Measurements from ENCODE around the gene LDLR.
"Not testable (repeated sequence)": the region's sequence is repeated elsewhere in the genome, so short reads cannot be mapped to it uniquely, and the experiment has no call there.

The LDLR gene

GRCh38 chr19:11174336-11174735 lies 85.1 kb downstream of the LDLR start:
- no peak for DNase-seq (ENCODE audit: low read depth)
- H3K4me3 ChIP-seq (ENCODE audit: low read length), result no peak overlapping the region

GRCh38 chr19:11175920-11176319 lies 86.7 kb downstream of the LDLR start:
- TF ChIP-seq CTCF (conservative IDR thresholded peaks at IDR 0.05; ENCODE audit: low read depth, low read length), result no peak
- no peak overlapping the region for H3K4me3 ChIP-seq (ENCODE audit: low read length)
- DNase-seq (ENCODE audit: low read depth), result no peak

More at GRCh38 chr19:11174336-11174735, 85.1 kb downstream of the LDLR start:
- TF ChIP-seq CTCF (conservative IDR thresholded peaks at IDR 0.05; ENCODE audit: low read depth, low read length), result no peak

- DNase-seq (ENCODE audit: low read depth), result no peak
- no peak overlapping the region for H3K4me3 ChIP-seq (ENCODE audit: low read length)
- no peak for TF ChIP-seq CTCF (conservative IDR thresholded peaks at IDR 0.05; ENCODE audit: low read depth, low read length)
Measured at GRCh38 chr19:11176466-11177193, 87.4 kb downstream of the LDLR start.

GRCh38 chr19:11177592-11177991 lies 88.3 kb downstream of the LDLR start:
- DNase-seq (ENCODE audit: low read depth), result no peak
- no peak overlapping the region for H3K4me3 ChIP-seq (ENCODE audit: low read length)
- TF ChIP-seq CTCF (conservative IDR thresholded peaks at IDR 0.05; ENCODE audit: low read depth, low read length), result no peak

- not testable (repeated sequence) for DNase-seq (ENCODE audit: low read depth); H3K4me3 ChIP-seq (ENCODE audit: low read length)
Measured at GRCh38 chr19:11179145-11179465, 89.8 kb downstream of the LDLR start.

- DNase-seq (ENCODE audit: low read depth), result no peak
- H3K4me3 ChIP-seq (ENCODE audit: low read length), result no peak overlapping the region
- no peak for TF ChIP-seq CTCF (conservative IDR thresholded peaks at IDR 0.05; ENCODE audit: low read depth, low read length)
Measured at GRCh38 chr19:11179716-11180297, 90.5 kb downstream of the LDLR start.

GRCh38 chr19:11180346-11180745 lies 91.1 kb downstream of the LDLR start:
- TF ChIP-seq CTCF (conservative IDR thresholded peaks at IDR 0.05; ENCODE audit: low read depth, low read length), result no peak
- no peak overlapping the region for H3K4me3 ChIP-seq (ENCODE audit: low read length)
- DNase-seq (ENCODE audit: low read depth), result no peak

- DNase-seq (ENCODE audit: low read depth); H3K4me3 ChIP-seq (ENCODE audit: low read length): not testable (repeated sequence)
Measured at GRCh38 chr19:11180975-11181374, 91.7 kb downstream of the LDLR start.
